Calu3 (cell line): Measurements from ENCODE around the gene SGSH. TPM values are rescaled to one million over a fixed set of nuclear protein-coding genes. Genes with fewer than 3 reads are reported as not detected.
"Not testable (repeated sequence)": the region's sequence is repeated elsewhere in the genome, so short reads cannot be mapped to it uniquely, and the experiment has no call there.

Source experiments
- BruUV-seq: library from RNA; stranded (reverse); fragments of 400-500 nt; replicated peaks from 2 replicates; lab custom pipeline; 2021; lab: Mats Ljungman, UMichigan
- CTCF ChIA-PET: fragments of 300-600 bp; sonication (Branson Sonifier 250); formaldehyde crosslinking; loops from one replicate; lab custom pipeline; 2022; ENCODE audit warnings: antibody characterized with exemption; lab: Charles Lee
- DNase-seq: peaks from one replicate; pipeline ENCODE4 v3.0.0; 2022
- H3K27ac Mint-ChIP-seq: one replicate; pipeline ENCODE4 v1.8.0; 2022; ENCODE audit warnings: mixed read lengths; ENCODE audit not compliant: unreplicated experiment
- H3K27me3 Mint-ChIP-seq: one replicate; pipeline ENCODE4 v1.8.0; 2022; ENCODE audit warnings: mixed read lengths; ENCODE audit not compliant: unreplicated experiment
- H3K36me3 Mint-ChIP-seq: one replicate; pipeline ENCODE4 v1.8.0; 2022; ENCODE audit warnings: mild to moderate bottlenecking, moderate library complexity, mixed read lengths; ENCODE audit not compliant: insufficient read depth, unreplicated experiment
- H3K4me1 Mint-ChIP-seq: one replicate; pipeline ENCODE4 v1.8.0; 2022; ENCODE audit warnings: mild to moderate bottlenecking, low read depth, mixed read lengths; ENCODE audit not compliant: unreplicated experiment
- H3K4me3 Mint-ChIP-seq: one replicate; pipeline ENCODE4 v1.8.0; 2022; ENCODE audit warnings: mild to moderate bottlenecking, low read depth, moderate library complexity, mixed read lengths; ENCODE audit not compliant: unreplicated experiment
- H3K9me3 Mint-ChIP-seq: one replicate; pipeline ENCODE4 v1.8.0; 2022; ENCODE audit warnings: low read depth, mixed read lengths; ENCODE audit not compliant: unreplicated experiment
- intact Hi-C: fragments of 100-400 bp; cut with micrococcal nuclease; formaldehyde crosslinking; loops from one replicate; pipeline ENCODE4 v1.10.0; 2022; ENCODE audit not compliant: unreplicated experiment
- total RNA-seq: library from RNA; stranded (reverse); gene quantifications from 2 replicates; pipeline ENCODE4 v1.2.3, GENCODE V29; 2022
- TF ChIP-seq, protein P1 (sequence below): fragments of 200-600 bp; IDR thresholded peaks from one replicate; pipeline ENCODE4 v1.8.0; 2022; ENCODE audit warnings: antibody characterized with exemption; ENCODE audit not compliant: unreplicated experiment

SGSH gene
- total RNA-seq, 1 experiment from 2014 or later = 32.2 TPM

- peaks cover 50% of the 10 kb centered on the region for H3K36me3 Mint-ChIP-seq
- H3K4me3 Mint-ChIP-seq = peak within 1 kb of the TSS; percentile 87
- CTCF ChIA-PET = interaction anchor here (0.5 kb wide), 1 partner anchor 544 kb away, joined by 3 read pairs; no protein-coding TSS in a partner anchor
- H3K27ac Mint-ChIP-seq = peak within 1 kb of the TSS; percentile 96
- intact Hi-C loops = no loop called here
- no peaks in the 10 kb centered on the region for H3K27me3 Mint-ChIP-seq
- H3K4me1 Mint-ChIP-seq = peaks cover 30% of the 10 kb centered on the region
- BruUV-seq = no TSS peak
- TF ChIP-seq, protein P1, sequence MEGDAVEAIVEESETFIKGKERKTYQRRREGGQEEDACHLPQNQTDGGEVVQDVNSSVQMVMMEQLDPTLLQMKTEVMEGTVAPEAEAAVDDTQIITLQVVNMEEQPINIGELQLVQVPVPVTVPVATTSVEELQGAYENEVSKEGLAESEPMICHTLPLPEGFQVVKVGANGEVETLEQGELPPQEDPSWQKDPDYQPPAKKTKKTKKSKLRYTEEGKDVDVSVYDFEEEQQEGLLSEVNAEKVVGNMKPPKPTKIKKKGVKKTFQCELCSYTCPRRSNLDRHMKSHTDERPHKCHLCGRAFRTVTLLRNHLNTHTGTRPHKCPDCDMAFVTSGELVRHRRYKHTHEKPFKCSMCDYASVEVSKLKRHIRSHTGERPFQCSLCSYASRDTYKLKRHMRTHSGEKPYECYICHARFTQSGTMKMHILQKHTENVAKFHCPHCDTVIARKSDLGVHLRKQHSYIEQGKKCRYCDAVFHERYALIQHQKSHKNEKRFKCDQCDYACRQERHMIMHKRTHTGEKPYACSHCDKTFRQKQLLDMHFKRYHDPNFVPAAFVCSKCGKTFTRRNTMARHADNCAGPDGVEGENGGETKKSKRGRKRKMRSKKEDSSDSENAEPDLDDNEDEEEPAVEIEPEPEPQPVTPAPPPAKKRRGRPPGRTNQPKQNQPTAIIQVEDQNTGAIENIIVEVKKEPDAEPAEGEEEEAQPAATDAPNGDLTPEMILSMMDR = no peak
- no peaks in the 10 kb centered on the region for H3K9me3 Mint-ChIP-seq
- DNase-seq = peak; percentile 59
These were observed 40.6 kb upstream of the SGSH start, which contains the start of gene RNF213 for GRCh38 chr17:80260791-80261158. Gene RNF213, plus strand, starts transcription at chr17:80260852. Its CDS starts 2,830 bp downstream, at chr17:80263682.

GRCh38 chr17:80260069-80260535 lies 40.0 kb upstream of the SGSH start:
- TSS peak; percentile 94 for BruUV-seq
- Mint-ChIP-seq H3K9me3 (no peaks in the 10 kb centered on the region), H3K4me3 (peak overlapping the region; percentile 87), H3K27ac (peak overlapping the region; percentile 96), H3K27me3 (no peaks in the 10 kb centered on the region), H3K4me1 (peaks cover 33% of the 10 kb centered on the region), H3K36me3 (peaks cover 45% of the 10 kb centered on the region)
- intact Hi-C loops = no loop called here
- CTCF ChIA-PET = no interaction called here
- TF ChIP-seq, protein P1 = no peak
- DNase-seq = peak; percentile 81

DNA sequence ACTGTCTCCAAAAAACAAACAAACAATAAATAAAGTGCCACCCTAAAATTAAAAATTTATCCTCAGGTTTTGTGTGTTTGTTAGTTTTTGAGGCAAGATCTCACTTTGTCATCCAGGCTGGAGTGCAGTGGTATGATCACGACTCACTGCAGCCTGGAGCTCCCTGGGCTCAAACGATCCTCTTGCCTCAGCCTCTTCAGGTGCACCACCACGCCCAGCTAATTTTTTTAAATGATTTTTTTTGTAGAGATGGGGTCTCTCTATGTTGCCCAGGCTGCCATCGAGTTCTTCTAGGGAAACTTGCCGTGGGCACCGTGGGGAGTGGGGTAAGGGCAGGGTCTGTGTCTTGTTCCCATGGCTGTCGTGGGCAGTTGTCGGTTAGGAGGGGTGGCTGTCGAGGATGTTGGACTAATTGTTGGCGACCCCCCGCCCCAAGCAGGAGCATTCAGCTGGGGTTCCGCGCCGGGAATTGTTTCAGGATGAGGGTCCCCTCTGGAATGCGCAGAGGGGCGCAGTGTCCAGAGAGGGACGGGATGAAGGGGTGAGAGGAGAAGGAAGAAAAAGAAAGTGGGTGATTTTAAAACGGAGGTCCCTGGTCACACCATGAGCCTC lies 39.4 kb upstream of the SGSH start:
- Mint-ChIP-seq H3K27ac (peak overlapping the region; percentile 96), H3K4me3 (peak overlapping the region; percentile 87), H3K4me1 (peaks cover 38% of the 10 kb centered on the region), H3K9me3 (no peaks in the 10 kb centered on the region), H3K36me3 (peaks cover 40% of the 10 kb centered on the region), H3K27me3 (no peaks in the 10 kb centered on the region)
- no peak for DNase-seq
- TF ChIP-seq, protein P1 = no peak
- CTCF ChIA-PET = no interaction called here
- intact Hi-C loops = no loop called here
- no TSS peak for BruUV-seq

DNA sequence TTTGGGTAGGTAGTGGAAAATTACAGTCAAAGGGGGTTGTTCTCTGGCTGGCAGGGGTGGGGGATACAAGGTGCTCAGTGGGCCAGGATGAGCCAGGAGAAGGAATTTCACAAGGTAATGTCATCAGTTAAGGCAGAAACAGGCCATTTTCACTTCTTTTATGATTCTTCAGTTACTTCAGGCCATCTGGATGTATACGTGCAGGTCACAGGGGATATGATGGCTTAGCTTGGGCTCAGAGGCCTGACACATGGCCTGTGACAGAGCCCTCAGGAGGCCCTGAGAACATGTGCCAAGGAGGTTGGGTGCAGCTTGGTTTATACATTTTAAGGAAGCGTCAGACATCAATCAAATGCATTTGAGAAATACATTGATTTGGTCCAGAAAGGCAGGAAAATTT lies 38.2 kb upstream of the SGSH start:
- BruUV-seq, CTCF ChIA-PET, intact Hi-C loops, H3K9me3 Mint-ChIP-seq, H3K27me3 Mint-ChIP-seq, H3K27ac Mint-ChIP-seq, DNase-seq: not testable (repeated sequence)
- Mint-ChIP-seq H3K36me3 (peaks cover 27% of the 10 kb centered on the region), H3K4me3 (peak overlapping the region; percentile 87), H3K4me1 (peaks cover 46% of the 10 kb centered on the region)

GRCh38 chr17:80257716-80258213 lies 37.6 kb upstream of the SGSH start:
- no TSS peak for BruUV-seq
- TF ChIP-seq, protein P1 = no peak
- Mint-ChIP-seq H3K9me3 (no peaks in the 10 kb centered on the region), H3K4me3 (no peak overlapping the region), H3K4me1 (peaks cover 46% of the 10 kb centered on the region), H3K36me3 (peaks cover 24% of the 10 kb centered on the region), H3K27me3 (no peaks in the 10 kb centered on the region), H3K27ac (no peak overlapping the region)
- intact Hi-C loops = no loop called here
- CTCF ChIA-PET = no interaction called here
- no peak for DNase-seq
